SIG-M5 treated with dmso at 0.1 percent for 504 hours (cell line): ENCODE data around the gene EXOC7.
A peak's percentile ranks its signal among the peaks of the same experiment; 100 is the strongest.

Experiments
- DNase-seq: peaks from one replicate; lab custom pipeline; 2025; ENCODE audit not compliant: unreplicated experiment; lab: John Stamatoyannopoulos, UW

The EXOC7 gene

DNA sequence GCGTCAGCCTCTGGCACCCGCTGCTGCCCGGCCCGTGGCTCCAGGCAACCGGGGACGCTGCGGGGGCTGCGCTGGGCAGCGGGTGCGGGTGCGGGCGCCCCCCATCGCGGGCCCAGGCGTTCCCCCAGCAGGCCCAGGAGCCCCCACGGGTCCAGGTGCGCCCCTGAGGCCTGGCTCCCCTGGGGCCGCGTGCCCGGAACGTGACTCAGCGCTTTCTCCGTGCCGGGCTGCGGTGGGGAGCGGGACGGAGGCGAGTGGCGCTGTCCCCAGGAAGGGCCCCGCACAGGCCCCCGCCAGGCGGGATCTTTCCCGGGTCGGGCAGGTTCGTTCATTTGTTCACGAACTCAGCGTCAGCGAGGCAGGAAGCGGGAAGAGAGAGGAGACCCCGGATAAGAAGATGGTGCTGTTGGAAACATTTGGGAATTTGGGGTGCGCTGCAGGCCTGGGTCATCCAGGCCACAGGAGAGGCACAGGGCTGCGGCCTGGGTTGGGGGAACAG, 18.4 kb upstream of the EXOC7 start:
- no peak for DNase-seq

GRCh38 chr17:76120658-76121008, 17.0 kb upstream of the EXOC7 start:
- DNase-seq, result no peak

DNA sequence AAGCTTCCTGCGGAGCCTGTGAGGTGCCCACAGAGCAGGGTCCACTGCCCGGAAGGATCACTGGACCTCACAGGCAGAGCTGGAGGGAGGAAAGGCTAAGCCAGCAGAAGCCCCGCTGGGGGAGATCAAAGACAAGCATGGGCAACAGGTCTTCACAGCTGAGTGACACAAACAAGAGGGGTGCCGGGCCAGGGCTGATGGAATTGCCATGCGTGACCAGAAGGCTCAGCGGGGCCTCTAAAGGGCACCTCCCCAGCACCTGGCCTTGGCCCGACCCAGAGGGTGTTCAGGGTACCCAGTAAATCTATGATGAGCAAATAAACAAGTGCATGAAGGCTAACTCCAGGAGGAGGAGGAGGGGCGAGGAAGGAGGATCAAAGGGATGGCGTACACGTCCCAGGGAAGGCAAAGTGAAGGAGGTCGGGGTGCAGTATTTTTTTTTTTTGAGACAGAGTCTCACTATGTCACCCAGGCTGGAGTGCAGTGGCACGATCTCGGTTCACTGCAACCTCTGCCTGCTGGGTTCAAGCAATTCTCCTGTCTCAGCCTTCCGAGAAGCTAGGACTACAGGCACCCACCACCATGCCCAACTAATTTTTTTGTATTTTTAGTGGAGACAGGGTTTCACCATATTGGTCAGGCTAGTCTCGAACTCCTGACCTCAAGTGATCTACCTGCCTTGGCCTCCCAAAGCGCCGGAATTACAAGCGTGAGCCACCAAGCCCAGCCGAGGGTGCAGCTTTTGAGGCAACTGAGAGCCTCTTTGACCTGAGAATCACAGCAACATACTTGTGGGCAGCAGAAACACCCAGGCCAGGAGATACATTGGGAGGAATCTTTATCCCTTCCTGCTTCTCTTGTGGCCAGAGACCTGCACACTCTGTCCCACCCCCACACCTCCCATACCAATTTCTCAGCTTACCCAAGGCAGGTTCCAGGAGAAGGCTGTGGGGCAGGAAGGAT, 16.1 kb upstream of the EXOC7 start:
- no peak for DNase-seq

DNA sequence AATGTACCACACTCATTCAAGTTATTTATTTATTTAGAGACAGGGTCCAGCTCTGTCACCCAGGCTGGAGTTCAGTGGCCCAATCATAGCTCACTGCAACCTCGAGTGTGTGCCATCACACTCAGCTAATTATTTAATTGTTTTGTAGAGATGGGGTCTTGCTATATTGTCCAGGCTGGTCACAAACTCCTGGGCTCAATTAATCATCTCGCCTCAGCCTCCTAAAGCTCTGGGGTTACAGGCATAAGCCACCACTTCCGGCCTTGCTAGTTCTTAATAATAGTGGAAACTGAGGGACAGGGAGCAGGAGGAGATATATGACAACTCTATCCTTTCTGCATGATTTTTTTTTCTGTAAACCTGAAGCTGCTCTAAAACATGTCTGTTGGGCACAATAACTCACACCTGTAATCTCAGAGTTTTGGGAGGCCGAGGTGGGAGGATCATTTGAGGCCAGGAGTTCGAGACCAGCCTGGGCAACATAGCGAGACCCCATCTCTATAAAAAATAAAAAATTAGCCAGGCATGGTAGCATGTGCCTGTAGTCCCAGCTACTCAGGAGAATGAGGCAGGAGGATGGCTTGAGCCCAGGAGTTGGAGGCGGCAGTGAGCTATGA, 11.7 kb upstream of the EXOC7 start:
- no peak for DNase-seq

- DNase-seq, result no peak
Measured at GRCh38 chr17:76111956-76112355, 8.4 kb upstream of the EXOC7 start.

- DNase-seq, result no peak
Measured at GRCh38 chr17:76107509-76107908, 3.9 kb upstream of the EXOC7 start.

DNA sequence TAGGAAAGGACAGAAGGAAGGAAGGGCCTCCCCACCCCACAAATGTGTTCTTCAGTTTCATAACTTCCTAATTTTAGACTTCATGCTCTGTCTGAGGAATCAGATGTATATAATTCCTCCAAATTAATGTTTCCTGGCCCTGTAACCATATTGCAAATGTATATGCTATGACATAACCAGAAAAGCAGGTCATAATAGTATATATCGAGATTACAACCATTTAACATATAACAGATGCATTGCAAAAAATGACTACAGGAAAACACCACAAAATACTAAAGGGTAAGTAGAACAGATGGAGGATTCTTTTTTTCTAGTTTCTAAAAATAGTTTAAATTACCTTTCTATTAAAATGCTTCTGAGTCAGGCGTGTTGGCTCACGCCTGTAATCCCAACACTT, 3.1 kb upstream of the EXOC7 start:
- DNase-seq, result no peak

GRCh38 chr17:76104896-76105231, 1.3 kb upstream of the EXOC7 start:
- DNase-seq, result no peak

- DNase-seq, result peak; percentile 61
Measured at GRCh38 chr17:76104140-76104895, 731 bp upstream of the EXOC7 start.

DNA sequence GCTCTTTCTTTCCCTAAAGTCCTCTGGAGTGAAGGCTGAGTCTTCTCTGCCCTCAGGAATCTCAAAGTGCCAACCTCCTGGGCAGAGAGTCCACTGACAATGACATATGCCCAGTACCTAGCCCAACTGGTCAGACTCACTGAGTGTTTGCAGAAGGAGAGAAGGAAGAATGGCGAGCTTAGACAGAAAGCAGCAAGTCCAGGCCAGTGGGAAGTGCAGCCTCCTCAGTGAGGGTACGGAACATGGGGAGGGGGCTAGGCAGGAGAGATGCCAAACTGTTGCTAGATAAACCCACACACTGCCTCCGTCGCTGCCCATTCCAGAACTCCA, 678 bp downstream of the EXOC7 start:
- DNase-seq, result no peak

- no peak for DNase-seq
Measured at GRCh38 chr17:76097716-76098295, 5.8 kb downstream of the EXOC7 start.

DNA sequence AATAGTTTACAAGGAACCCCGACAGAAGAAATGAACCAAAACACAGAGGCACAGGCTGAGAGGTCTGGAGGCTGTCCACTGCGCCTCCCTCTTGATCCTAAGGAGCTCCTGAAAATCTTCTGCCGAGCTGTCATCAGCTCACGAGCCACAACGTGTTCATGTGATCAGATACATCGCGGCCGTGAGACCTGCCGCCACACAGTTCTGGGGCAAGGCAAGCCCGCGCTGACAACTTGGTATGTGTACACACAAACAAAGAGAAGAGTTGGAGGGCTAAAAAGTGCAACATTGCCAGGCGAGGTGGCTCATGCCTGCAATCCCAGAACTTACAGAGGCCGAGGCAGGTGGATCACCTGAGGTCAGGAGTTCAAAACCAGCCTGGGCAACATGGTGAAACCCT, 7.6 kb downstream of the EXOC7 start:
- DNase-seq, result no peak

DNA sequence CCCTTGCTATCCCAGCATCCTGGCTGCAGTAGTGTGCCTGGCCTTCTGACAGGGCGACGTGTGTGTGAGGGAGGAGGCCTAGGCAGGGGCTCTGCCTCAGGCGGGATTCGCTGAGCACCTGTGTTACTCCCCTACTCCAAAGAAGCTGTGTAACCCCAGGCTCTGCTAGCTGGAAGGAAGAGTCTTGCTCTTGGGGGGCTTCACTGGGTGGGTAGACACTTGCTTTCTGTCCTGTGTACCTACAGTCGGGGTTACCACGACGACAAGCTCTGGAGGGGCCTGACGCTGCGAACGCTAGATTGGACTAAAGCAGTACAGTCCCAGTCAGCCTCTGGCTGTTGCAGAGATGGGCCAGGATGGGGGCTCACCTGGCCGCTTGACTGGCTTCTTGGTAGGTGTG, 9.5 kb downstream of the EXOC7 start:
- no peak for DNase-seq

- DNase-seq, result no peak
Measured at GRCh38 chr17:76092526-76093413, 10.8 kb downstream of the EXOC7 start.

DNA sequence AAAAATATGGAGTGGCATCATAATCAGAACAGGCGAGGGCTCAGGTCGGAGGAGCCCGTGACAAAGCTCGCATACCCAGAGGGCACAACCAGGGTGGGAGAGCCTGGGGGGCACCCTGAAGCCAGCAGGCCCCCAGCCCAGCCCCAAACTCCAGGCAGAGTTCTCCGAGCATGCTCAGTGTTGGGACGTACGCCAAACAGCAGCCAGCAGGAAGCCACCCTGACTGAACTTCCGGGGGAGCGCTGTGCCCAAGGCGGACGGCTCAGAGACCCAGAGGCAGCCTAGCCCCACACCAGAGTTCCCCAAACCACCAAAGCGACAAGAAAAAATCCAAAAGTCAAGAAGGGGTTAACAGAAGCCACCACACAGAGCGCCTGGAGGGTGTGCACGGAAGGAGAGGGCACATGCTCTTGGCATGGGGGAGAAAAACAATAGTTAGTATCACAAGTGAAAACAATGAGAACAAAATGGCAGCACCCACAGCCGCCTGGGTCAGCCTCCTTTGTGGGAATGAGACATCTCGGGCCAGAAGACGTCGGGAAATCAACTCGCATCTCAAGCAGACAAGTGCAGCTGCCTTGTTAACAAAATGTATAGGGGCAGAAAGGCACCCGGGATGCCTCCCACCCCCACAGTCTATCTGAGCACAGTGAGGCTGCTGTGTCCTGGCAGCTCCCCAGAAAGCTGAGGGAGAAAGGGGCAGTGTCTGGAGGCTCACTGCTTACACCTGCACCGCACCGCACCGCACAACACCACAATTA, 11.9 kb downstream of the EXOC7 start:
- DNase-seq, result no peak

- DNase-seq, result no peak
Measured at GRCh38 chr17:76090517-76091129, 13.0 kb downstream of the EXOC7 start.

- DNase-seq, result no peak
Measured at GRCh38 chr17:76089680-76090516, 13.7 kb downstream of the EXOC7 start.

DNA sequence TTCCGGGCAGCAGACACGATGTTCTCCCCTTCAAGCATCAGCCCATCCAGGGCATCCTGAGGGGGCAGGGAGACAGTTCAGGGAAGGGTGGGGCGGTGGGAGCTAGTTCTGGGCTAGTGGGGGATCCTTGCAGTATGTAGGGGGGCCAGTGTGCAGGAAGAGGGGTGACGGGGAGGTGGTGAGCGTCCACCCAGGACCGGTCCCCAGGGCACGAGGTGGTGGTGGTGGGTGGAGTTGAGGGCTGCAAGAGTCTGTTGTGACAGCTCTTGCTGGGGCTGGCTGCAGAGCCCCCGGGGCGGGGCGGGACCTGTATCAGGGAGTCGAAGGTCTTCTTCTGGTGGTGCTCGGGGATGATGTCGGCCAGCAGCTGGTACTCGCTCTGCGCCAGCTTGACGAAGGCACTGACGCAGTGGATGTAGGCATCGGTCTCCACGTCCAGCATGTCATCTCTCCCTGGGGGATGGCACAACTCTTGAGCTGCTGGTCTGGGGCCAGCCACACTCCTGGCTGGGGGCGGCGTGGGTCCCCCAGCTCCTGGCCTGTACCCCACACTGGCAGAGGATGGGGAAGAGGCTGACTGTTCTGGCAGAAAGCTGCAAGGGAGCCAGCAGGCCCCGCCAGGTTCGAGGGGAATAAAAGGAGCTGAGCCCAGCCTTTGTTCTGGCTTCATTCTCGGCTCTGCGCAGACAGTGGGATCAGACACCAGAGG, 14.6 kb downstream of the EXOC7 start:
- DNase-seq, result no peak
